Prostate gland (tissue), 2 donors: ENCODE measurements around the gene CHRNA4. TPM values are rescaled to one million over a fixed set of nuclear protein-coding genes. Genes with fewer than 3 reads are reported as not detected.

Experiments used
- DNase-seq: peaks from one replicate; pipeline ENCODE4 v3.0.0-alpha.2; 2019; ENCODE audit warnings: low spot score
- H3K27ac ChIP-seq, 2 donors: fragments of 200-600 bp; sonication (generic); 2 replicates each; pipeline ENCODE4 v1.5.1; 2017 to 2019
- H3K27me3 ChIP-seq: fragments of 200-600 bp; sonication (generic); replicated peaks from 2 replicates; pipeline ENCODE4 v1.5.1; 2019; ENCODE audit not compliant: insufficient read depth
- H3K36me3 ChIP-seq, 2 donors: fragments of 200-600 bp; sonication (generic); 1 replicate in 1 of 2; 2 replicates in 1 of 2; pipeline versions ENCODE4 v1.5.1 to v1.8.1; 2017 to 2019
- H3K4me1 ChIP-seq: fragments of 200-600 bp; sonication (generic); replicated peaks from 2 replicates; pipeline ENCODE4 v1.5.1; 2019
- H3K4me3 ChIP-seq, 2 donors: fragments of 200-600 bp; sonication (generic); 2 replicates each; pipeline ENCODE4 v1.5.1; 2017 to 2019
- H3K9me3 ChIP-seq: fragments of 200-600 bp; sonication (generic); 2 replicates; pipeline ENCODE4 v1.5.1; 2017
- CTCF ChIP-seq, 4 experiments: fragments of 200-600 bp in 2 of 4; fragments of 450-650 bp in 2 of 4; sonication (generic) in 2 of 4; IDR thresholded peaks; 1 replicate in 3 of 4; 2 replicates in 1 of 4; pipeline ENCODE4 v1.5.1; 2016 to 2019; ENCODE audit warnings: antibody characterized with exemption in 4 of 4, mild to moderate bottlenecking in 2 of 4, moderate library complexity in 2 of 4
- POLR2A ChIP-seq: fragments of 450-650 bp; IDR thresholded peaks from one replicate; pipeline ENCODE4 v1.6.1; 2016; ENCODE audit warnings: antibody characterized with exemption, mild to moderate bottlenecking
- POLR2AphosphoS5 ChIP-seq: sonication (generic); formaldehyde crosslinking; IDR thresholded peaks from one replicate; pipeline ENCODE4 v1.6.1; 2017; ENCODE audit warnings: antibody characterized with exemption
- WGBS: methylation state at CpG from one replicate; pipeline ENCODE4 v1.1.5; 2018; 5-methylcytosine and 5-hydroxymethylcytosine counted together
- intact Hi-C: fragments of 100-400 bp; cut with DNase I; formaldehyde crosslinking; loops from one replicate; pipeline ENCODE4 v1.14.2; 2022
- total RNA-seq, 2 donors: library from RNA; depleted of rRNA; stranded (reverse); fragments of >200 nt; gene quantifications; one replicate each; pipeline ENCODE4 v1.1.0, GENCODE V29; 2016

The CHRNA4 gene
- total RNA-seq, 2 donors from 2014 or later, result 7.2 TPM; not detected in 1

- Histone ChIP-seq H3K4me1 (no peaks in the 10 kb centered on the region), H3K27me3 (no peaks in the 10 kb centered on the region), H3K27ac (no peak overlapping the region), H3K36me3 (no peaks in the 10 kb centered on the region), H3K9me3 (no peaks in the 10 kb centered on the region), H3K4me3 (no peak overlapping the region)
- WGBS, result 31% methylated on average over 15 of the region's 15 CpGs
- no peak for DNase-seq
- TF ChIP-seq CTCF (IDR thresholded peaks at IDR 0.05) (no peak), POLR2A (no peak), POLR2AphosphoS5 (no peak)
- intact Hi-C loops, result no loop called here
Measured at GRCh38 chr20:63322933-63323273, 38.2 kb downstream of the CHRNA4 start.

GRCh38 chr20:63322146-63322932 lies 38.8 kb downstream of the CHRNA4 start:
- Histone ChIP-seq H3K27ac (no peak overlapping the region), H3K4me3 (no peak overlapping the region), H3K4me1 (no peaks in the 10 kb centered on the region), H3K36me3 (no peaks in the 10 kb centered on the region), H3K27me3 (no peaks in the 10 kb centered on the region), H3K9me3 (no peaks in the 10 kb centered on the region)
- DNase-seq, result no peak
- no peak for TF ChIP-seq CTCF (IDR thresholded peaks at IDR 0.05)
- no peak for TF ChIP-seq POLR2A
- no peak for TF ChIP-seq POLR2AphosphoS5
- intact Hi-C loops, result no loop called here
- 66% methylated on average over 32 of the region's 34 CpGs for WGBS

- Histone ChIP-seq H3K27ac (no peak overlapping the region), H3K4me3 (no peak overlapping the region), H3K36me3 (no peaks in the 10 kb centered on the region), H3K9me3 (no peaks in the 10 kb centered on the region), H3K4me1 (no peaks in the 10 kb centered on the region), H3K27me3 (no peaks in the 10 kb centered on the region)
- intact Hi-C loops, result no loop called here
- DNase-seq, result no peak
- TF ChIP-seq POLR2A (no peak), POLR2AphosphoS5 (no peak)
- WGBS, result 45% methylated on average over 16 of the region's 20 CpGs
Measured at GRCh38 chr20:63321148-63321831, 39.9 kb downstream of the CHRNA4 start.

GRCh38 chr20:63320616-63321147 lies 40.5 kb downstream of the CHRNA4 start:
- H3K9me3 ChIP-seq, result no peaks in the 10 kb centered on the region
- TF ChIP-seq CTCF (IDR thresholded peaks at IDR 0.05), result no peak
- TF ChIP-seq POLR2AphosphoS5, result no peak
- no peak for TF ChIP-seq POLR2A
- no peaks in the 10 kb centered on the region for H3K4me1 ChIP-seq
- no peak overlapping the region for H3K27ac ChIP-seq
- H3K36me3 ChIP-seq, result no peaks in the 10 kb centered on the region
- intact Hi-C loops, result no loop called here
- H3K4me3 ChIP-seq, result no peak overlapping the region
- H3K27me3 ChIP-seq, result no peaks in the 10 kb centered on the region
- no peak for DNase-seq
- WGBS, result 75% methylated on average over 8 of the region's 10 CpGs

GRCh38 chr20:63320041-63320511 lies 41.1 kb downstream of the CHRNA4 start:
- 81% methylated on average over 21 of the region's 23 CpGs for WGBS
- Histone ChIP-seq H3K9me3 (no peaks in the 10 kb centered on the region), H3K4me1 (no peaks in the 10 kb centered on the region), H3K4me3 (no peak overlapping the region), H3K27me3 (no peaks in the 10 kb centered on the region), H3K27ac (no peak overlapping the region), H3K36me3 (no peaks in the 10 kb centered on the region)
- no peak for TF ChIP-seq POLR2A
- no peak for TF ChIP-seq POLR2AphosphoS5
- TF ChIP-seq CTCF (IDR thresholded peaks at IDR 0.05), result no peak
- intact Hi-C loops, result no loop called here
- DNase-seq, result no peak
